Stimulated activated CD8-positive, alpha-beta memory T cell treated with anti-CD3 and anti-CD28 coated beads, Interleukin-15, amount 100 ng/mL, for 48 hours (primary cell): ENCODE measurements around the gene BTBD7.

Experiments
- DNase-seq, 2 donors: peaks; one replicate each; pipeline ENCODE4 v3.0.0-alpha.2; 2020; ENCODE audit warnings: low read depth in 2 of 2

Gene BTBD7

DNA sequence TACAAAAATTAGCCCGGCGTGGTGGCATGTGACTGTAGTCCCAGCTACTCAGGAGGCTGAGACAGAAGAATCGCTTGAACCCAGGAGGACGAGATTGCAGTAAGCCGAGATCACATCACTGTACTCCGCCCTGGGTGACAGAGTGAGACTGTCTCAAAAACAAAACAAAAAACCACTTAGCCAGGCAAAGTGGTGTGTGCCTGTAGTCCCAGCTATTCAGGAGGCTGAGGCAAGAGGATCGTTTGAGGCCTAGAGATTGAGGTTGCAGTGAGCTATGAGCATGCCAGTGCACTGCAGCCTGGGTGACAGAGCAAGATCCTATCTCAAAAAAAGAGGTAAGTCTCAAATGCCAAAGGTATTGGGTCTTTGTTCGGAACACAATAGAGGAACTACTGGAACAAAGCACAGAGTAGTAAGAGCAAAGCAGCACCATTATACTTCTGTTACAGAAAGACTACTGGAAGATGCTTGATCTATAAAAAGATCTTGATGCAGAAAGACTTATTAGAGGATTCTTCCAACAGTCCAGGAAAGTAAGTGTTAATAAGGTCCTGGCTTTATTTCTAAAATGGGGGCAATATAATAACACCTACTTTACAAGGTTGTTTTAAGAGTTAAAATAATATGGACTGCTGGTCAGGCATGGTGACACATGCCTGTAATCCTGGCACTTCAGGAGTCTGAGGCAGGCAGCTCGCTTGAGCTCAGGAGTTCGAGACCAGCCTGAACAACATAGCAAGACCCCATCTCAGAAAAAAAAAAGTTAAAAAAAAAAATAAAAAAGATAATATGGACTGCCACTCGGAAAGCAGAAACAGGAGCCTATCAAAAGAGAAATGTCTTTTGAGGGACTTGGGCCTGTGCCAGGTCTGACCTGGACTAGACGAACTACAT, 29.9 kb downstream of the BTBD7 start:
- no peak for DNase-seq

DNA sequence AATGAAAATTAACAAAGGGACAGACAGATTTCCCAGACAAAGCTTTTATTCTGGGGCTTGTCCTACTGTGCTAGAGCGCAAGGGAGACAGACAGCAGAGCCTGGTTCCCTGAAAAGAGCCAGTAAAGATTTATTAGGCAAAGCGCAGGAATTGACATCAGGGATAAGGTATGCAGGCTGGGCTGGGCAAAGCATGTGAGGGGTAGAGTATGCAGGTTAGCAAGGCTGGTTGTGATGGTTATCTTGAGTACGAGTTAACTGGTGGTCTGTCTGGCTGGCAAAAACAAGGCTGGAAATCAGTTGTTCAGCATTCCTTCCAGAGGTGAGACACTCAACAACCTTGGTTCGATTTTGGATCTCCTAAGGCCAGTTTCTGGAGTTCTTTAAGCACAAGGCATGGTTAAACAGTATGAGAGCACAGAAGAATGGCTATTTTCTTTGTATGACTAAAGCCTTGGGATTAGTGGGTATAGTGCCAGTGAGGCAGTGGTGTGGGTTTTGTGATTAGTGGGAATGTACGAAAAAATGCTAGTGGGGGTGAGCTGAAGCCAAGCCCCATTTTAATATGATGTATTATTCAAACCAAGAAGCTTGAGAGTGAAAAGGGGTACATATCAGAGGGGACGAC, 30.9 kb downstream of the BTBD7 start:
- no peak for DNase-seq

- no peak for DNase-seq
Measured at GRCh38 chr14:93299866-93300265, 33.0 kb downstream of the BTBD7 start.

- no peak for DNase-seq
Measured at GRCh38 chr14:93299416-93299815, 33.4 kb downstream of the BTBD7 start.

- DNase-seq = no peak
Measured at GRCh38 chr14:93295541-93296220, 37.2 kb downstream of the BTBD7 start.

DNA sequence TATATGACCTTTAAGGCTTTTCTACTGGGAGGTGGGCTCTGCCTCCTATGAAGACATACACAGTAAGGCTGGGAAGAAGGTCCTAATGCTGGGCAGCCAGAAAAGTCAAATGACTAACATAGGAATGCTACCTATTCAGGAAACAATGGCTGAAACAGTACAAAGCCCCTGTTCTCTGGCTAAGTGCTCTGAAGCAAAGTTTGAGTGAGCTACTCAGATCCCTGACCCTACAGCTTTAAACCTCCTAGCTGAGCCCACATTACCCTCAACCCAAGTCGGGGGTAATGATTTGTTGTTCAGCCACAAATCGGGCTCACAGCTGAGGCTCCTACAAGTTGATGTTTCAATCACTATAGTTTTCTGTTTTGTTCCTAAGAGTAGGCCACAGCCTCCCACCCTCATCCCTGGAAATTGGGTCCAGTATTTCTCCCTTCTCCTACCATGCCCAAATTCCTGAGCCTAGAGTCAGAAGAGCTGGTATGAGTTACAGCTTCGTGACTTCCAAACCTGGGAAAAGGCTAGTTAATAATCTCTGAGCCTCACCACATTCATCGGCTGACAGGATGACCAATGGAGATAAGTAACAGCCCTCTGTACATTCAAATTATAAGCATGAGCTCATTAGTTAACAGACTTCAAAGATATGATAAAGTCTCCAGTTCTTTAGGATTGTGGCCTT, 46.5 kb downstream of the BTBD7 start:
- no peak for DNase-seq

DNA sequence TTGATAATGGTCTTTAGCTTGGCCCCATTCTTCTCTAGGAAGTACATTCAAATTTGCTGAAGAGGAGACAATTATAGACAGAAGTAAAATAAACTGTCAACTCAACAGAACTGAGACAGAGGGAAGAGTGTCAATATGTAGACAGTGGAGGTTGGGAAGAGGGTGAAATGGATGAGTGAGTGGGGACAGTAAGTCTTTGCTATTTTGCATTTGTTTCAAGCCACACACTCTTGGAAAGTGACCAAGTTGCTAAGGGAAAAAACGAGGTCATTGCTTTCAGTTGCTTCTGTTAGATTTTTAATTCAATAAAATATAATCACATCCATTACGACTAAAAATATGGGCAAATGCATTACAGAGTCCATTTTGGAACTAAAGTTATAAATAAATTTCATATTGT, 47.8 kb downstream of the BTBD7 start:
- DNase-seq = no peak

- DNase-seq = no peak
Measured at GRCh38 chr14:93281937-93282336, 50.9 kb downstream of the BTBD7 start.

DNA sequence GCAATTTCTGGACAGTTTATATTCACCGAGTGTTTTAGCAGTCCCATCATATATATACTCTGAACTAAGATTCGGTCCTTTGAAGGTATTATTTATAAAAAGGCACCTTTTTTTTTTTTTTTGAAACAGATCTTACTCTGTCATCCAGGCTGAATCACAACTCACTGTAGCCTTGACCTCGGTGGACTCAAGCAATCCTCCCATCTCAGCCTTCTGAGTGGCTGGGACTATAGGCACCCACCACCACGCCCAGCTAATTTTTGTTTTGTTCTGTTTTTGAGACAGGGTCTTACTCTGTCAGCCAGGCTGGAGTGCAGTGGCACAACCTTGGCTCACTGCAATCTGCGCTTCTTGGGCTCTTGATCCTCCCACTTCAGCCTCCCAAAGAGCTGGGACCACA, 52.1 kb downstream of the BTBD7 start:
- no peak for DNase-seq

GRCh38 chr14:93276031-93276716, 56.7 kb downstream of the BTBD7 start:
- no peak for DNase-seq

DNA sequence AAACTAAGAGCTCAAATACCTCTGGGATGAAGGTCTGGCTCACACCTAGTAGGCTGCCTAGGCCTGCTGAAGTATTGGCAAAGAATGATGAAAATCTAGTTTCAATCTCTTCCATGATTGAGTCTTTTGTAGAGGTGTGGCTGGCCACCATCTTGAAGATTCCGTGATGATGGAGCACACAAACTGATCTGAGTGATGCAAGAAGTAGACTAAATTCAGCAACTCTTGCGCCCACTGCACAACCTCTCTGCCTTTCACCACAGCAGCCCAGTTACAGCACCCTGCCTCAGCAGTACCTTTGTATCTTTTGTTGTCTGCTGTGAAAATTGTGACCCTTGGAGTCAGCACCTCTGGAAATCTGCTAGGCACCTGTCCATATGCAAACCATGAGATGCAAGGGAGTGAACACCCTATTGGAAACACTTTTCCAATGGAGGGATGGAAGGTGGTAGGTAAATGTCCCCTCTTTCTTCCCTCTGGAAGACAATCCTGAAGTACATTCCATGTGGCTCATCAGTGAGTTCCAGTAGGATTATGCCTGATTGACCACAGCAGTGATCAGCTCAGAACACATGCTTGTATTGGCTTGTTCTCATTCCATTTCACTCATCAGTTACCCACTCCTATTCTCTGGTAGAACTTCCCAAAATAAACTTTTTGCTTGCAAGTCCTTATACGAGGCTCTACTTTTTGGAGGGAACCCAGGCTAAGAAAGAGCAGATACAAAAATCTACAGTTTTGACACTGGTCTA, 58.6 kb downstream of the BTBD7 start:
- no peak for DNase-seq

- no peak for DNase-seq
Measured at GRCh38 chr14:93271111-93271510, 61.7 kb downstream of the BTBD7 start.

DNA sequence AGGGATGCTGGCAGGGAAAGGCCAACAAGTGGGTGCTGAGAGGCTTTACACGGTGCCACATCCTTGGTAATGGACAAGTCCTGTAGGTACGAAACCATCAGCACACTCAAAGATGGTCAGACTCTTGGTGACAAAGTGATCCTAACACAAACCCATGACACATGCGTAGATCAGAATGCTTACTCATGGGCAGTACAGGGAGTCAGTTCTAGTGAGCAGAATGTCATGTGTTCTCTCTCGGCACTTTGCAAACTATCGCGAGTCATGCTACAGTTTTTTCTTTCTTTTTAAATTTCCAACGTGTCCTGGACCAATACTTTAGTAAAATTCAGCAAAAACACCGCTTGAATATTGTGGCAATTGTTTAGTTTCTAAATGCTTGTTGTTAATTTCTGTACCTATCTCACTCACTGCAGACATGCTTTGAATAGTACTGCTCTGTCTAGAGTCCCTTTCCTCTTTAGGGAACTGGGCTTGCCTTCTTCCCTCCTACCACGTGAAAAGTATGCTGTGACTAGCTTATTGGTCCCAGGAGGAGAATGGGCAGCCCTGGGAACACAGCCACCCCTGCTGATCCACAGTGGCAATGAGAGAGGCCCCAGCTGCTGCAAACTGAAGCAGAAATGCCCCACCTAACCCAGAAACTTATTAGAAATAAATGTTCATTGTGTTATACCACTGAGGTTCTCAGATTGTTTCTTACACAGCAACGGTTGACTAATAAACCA, 63.3 kb downstream of the BTBD7 start:
- DNase-seq = no peak

DNA sequence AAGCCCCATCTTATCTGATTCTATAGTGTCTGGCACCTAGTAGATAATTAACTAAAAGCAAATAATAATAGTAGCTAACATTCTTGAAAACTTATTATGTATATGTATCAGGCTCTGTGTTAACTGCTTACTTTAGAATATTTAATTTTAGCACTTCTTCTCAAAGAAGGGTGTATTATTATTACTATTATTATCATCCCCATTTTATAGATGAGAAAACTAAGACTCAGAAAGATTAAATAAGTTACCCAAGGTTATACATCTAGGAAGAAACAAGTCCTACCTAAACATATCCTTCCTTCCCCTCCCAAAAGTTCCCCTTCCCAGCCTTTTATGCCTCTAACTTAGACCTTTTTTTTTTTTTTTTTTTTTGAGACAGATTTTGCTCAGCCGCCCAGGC, 64.4 kb downstream of the BTBD7 start:
- no peak for DNase-seq

GRCh38 chr14:93267149-93267711, 65.6 kb downstream of the BTBD7 start:
- no peak for DNase-seq

DNA sequence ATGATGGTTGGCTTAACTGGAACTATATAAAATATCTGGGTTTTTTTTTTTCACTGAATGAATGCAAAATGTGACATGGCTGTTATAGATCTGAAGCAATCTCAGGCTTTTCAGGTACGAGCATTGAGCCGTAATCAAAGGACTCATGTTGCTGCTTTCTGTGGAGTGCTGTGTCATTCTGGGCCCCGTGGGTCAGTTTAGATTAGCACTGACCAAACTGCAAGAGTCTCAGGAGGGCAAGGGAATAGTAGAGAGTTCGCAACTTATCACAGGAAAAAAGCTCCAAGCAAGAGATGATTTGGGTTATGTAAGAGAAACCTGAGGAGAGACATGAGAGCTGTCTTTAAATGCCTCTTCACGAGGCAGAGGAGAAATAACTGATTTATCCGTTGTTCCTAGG, 66.7 kb downstream of the BTBD7 start:
- DNase-seq = no peak

DNA sequence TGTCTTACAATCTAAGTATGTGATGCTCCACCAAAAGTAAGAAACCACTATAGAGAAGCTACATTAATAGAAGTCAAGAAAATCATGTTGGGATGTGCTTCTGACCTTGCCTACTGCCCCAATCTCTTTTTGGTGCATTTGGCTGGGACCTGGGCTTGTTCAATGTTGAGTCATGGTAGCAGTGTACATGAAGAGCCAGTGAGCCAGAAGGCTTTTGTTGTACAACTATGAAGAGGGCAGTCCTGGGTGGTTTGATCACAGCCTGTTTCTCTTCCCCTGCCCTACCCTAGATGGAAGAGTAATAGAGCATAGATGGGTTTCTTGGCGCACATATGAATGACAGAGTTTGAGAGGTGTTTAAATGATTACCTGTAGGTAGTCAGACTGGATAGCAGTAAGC, 69.4 kb downstream of the BTBD7 start:
- DNase-seq = no peak

GRCh38 chr14:93262446-93262845, 70.4 kb downstream of the BTBD7 start:
- no peak for DNase-seq

- DNase-seq = no peak
Measured at GRCh38 chr14:93249128-93249831, 83.6 kb downstream of the BTBD7 start.
